Measurements from ENCODE around the gene CALB2. TPM values are rescaled to one million over a fixed set of nuclear protein-coding genes. Genes with fewer than 3 reads are reported as not detected.

Gene CALB2
- total RNA-seq, 1 donor = 1.1 TPM

DNA sequence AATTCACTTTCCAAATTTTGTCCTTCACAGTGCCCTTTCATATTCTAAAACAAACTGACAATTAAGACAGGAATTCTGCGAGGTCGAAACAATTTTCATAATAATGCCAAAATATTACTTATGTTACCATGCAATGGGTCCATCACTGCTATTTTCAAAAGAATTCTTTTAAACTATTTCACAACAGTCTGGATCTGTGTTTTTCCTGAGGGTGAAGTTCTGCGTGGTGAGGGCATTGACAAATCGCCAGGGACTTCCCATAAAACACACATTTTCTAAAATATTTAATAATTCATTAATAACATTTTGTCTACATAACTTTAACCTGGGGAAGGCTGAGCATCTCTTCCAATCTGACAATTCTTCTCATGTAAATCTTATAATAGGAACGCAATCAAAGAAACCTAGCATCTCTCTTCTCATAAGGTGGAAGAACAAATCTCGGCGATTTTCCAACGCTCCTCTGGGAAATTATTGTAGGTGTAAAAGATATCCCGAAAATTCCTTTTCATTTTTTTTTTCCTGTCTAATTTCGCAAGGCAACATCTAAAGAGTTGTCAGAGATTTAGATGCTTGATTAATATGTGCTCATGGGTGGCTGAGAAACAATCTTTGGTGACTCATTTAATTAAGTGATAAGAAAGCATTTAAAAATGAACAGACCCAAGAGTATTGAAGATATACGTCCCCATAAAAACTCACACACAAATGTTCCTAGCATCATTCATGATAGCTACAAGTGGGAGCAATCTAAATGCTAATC, 41.5 kb downstream of the CALB2 start:
- no peak overlapping the region for H3K4me3 ChIP-seq (ENCODE audit: insufficient read depth, low read length)
- no peaks in the 10 kb centered on the region for H4K20me1 ChIP-seq (ENCODE audit: insufficient read depth, low read length)
- DNase-seq (ENCODE audit: insufficient read length, low spot score, missing footprints) = no peak
- H3K27ac ChIP-seq (ENCODE audit: low read depth, low read length) = no peak overlapping the region
- H3K9me3 ChIP-seq (ENCODE audit: low read depth, low read length) = peaks cover 3% of the 10 kb centered on the region
- H2AFZ ChIP-seq (ENCODE audit: low read length) = no peak overlapping the region
- H3K79me2 ChIP-seq (ENCODE audit: insufficient read depth, low read length) = no peaks in the 10 kb centered on the region
- no peaks in the 10 kb centered on the region for H3K27me3 ChIP-seq (ENCODE audit: insufficient read depth, low read length)
- H3K4me1 ChIP-seq (ENCODE audit: insufficient read depth, low read length) = no peaks in the 10 kb centered on the region
- H3K4me2 ChIP-seq (ENCODE audit: insufficient read depth, low read length) = no peak overlapping the region
- no peaks in the 10 kb centered on the region for H3K36me3 ChIP-seq (ENCODE audit: insufficient read depth, low read length)
- TF ChIP-seq, protein P1, sequence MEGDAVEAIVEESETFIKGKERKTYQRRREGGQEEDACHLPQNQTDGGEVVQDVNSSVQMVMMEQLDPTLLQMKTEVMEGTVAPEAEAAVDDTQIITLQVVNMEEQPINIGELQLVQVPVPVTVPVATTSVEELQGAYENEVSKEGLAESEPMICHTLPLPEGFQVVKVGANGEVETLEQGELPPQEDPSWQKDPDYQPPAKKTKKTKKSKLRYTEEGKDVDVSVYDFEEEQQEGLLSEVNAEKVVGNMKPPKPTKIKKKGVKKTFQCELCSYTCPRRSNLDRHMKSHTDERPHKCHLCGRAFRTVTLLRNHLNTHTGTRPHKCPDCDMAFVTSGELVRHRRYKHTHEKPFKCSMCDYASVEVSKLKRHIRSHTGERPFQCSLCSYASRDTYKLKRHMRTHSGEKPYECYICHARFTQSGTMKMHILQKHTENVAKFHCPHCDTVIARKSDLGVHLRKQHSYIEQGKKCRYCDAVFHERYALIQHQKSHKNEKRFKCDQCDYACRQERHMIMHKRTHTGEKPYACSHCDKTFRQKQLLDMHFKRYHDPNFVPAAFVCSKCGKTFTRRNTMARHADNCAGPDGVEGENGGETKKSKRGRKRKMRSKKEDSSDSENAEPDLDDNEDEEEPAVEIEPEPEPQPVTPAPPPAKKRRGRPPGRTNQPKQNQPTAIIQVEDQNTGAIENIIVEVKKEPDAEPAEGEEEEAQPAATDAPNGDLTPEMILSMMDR (IDR thresholded peaks at IDR 0.05; ENCODE audit: extremely low read depth, low read depth, low read length) = no peak

DNA sequence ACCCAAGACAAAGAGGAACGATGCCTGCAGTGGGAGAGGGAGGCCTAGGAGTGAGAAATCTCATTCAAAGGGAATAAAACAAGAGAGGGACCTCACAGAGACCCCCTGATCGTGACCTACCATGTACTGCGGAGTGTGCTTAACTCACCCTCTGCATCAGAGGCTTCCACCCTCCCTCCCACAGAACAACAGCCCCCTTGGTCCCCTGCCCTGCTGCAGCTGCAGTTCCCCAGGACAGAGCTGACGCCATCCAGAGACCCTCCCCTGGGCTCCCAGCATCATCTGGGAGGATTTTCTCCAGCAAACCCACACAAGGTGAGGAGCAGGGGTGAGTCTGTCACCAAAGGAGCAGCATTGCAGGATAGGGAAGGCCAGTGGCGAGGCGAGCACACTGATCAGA, 43.5 kb downstream of the CALB2 start:
- H2AFZ ChIP-seq (ENCODE audit: low read length) = no peak overlapping the region
- DNase-seq (ENCODE audit: insufficient read length, low spot score, missing footprints) = peak; percentile 65
- H3K36me3 ChIP-seq (ENCODE audit: insufficient read depth, low read length) = no peaks in the 10 kb centered on the region
- H3K4me2 ChIP-seq (ENCODE audit: insufficient read depth, low read length) = no peak overlapping the region
- no peaks in the 10 kb centered on the region for H3K79me2 ChIP-seq (ENCODE audit: insufficient read depth, low read length)
- no peak overlapping the region for H3K27ac ChIP-seq (ENCODE audit: low read depth, low read length)
- H4K20me1 ChIP-seq (ENCODE audit: insufficient read depth, low read length) = no peaks in the 10 kb centered on the region
- H3K4me1 ChIP-seq (ENCODE audit: insufficient read depth, low read length) = no peaks in the 10 kb centered on the region
- H3K27me3 ChIP-seq (ENCODE audit: insufficient read depth, low read length) = no peaks in the 10 kb centered on the region
- peaks cover 3% of the 10 kb centered on the region for H3K9me3 ChIP-seq (ENCODE audit: low read depth, low read length)
- TF ChIP-seq, protein P1 (IDR thresholded peaks at IDR 0.05; ENCODE audit: extremely low read depth, low read depth, low read length) = no peak
- no peak overlapping the region for H3K4me3 ChIP-seq (ENCODE audit: insufficient read depth, low read length)

DNA sequence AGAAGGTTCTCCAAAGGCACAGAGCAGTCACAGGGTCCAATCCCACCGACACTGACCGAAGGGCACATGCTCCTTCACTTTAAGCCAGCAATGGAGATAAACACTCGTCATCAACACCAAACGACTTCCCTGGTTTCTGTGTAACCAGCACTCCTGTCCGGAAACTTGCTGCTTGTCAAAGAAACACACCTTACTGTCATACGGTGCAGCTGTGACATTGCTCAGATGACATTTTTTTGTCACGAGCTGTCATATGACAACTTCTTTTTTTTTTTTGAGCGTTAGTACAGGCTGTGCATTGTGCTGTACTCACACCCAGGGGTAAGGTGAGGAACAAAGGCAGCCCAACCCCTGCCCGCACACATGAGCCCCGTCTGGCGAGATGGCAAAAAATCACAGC, 44.2 kb downstream of the CALB2 start:
- H2AFZ ChIP-seq (ENCODE audit: low read length) = no peak overlapping the region
- H3K27me3 ChIP-seq (ENCODE audit: insufficient read depth, low read length) = no peaks in the 10 kb centered on the region
- DNase-seq (ENCODE audit: insufficient read length, low spot score, missing footprints) = no peak
- no peaks in the 10 kb centered on the region for H3K36me3 ChIP-seq (ENCODE audit: insufficient read depth, low read length)
- TF ChIP-seq, protein P1 (IDR thresholded peaks at IDR 0.05; ENCODE audit: extremely low read depth, low read depth, low read length) = no peak
- no peak overlapping the region for H3K27ac ChIP-seq (ENCODE audit: low read depth, low read length)
- no peak overlapping the region for H3K4me2 ChIP-seq (ENCODE audit: insufficient read depth, low read length)
- H4K20me1 ChIP-seq (ENCODE audit: insufficient read depth, low read length) = no peaks in the 10 kb centered on the region
- H3K4me3 ChIP-seq (ENCODE audit: insufficient read depth, low read length) = no peak overlapping the region
- no peaks in the 10 kb centered on the region for H3K79me2 ChIP-seq (ENCODE audit: insufficient read depth, low read length)
- no peaks in the 10 kb centered on the region for H3K4me1 ChIP-seq (ENCODE audit: insufficient read depth, low read length)
- H3K9me3 ChIP-seq (ENCODE audit: low read depth, low read length) = peaks cover 3% of the 10 kb centered on the region

DNA sequence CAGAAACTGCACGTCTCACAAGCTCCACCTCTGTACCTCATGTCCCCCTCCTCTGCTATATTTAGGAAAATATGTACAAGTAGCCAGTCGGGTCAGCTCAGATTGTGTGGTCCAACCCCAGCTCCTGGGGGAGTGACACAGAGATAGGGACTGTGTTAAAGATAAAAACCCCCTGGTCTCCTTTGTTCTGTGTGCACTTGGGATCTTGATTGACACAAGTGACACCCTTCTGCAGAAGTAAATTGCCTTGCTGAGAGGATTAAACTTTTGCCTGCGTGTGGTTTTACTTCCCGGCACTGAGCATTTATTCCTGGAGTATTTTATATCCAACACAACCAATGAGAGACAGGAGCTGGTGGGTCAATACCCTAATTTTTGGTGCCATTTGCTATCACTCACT, 45.8 kb downstream of the CALB2 start:
- Histone ChIP-seq H3K4me3 (ENCODE audit: insufficient read depth, low read length) (no peak overlapping the region), H3K27me3 (ENCODE audit: insufficient read depth, low read length) (peaks cover 7% of the 10 kb centered on the region), H3K79me2 (ENCODE audit: insufficient read depth, low read length) (no peaks in the 10 kb centered on the region), H3K27ac (ENCODE audit: low read depth, low read length) (no peak overlapping the region), H2AFZ (ENCODE audit: low read length) (no peak overlapping the region), H3K4me2 (ENCODE audit: insufficient read depth, low read length) (no peak overlapping the region), H3K9me3 (ENCODE audit: low read depth, low read length) (peaks cover 3% of the 10 kb centered on the region), H3K4me1 (ENCODE audit: insufficient read depth, low read length) (no peaks in the 10 kb centered on the region), H4K20me1 (ENCODE audit: insufficient read depth, low read length) (no peaks in the 10 kb centered on the region), H3K36me3 (ENCODE audit: insufficient read depth, low read length) (no peaks in the 10 kb centered on the region)
- no peak for DNase-seq (ENCODE audit: insufficient read length, low spot score, missing footprints)
- TF ChIP-seq, protein P1 (IDR thresholded peaks at IDR 0.05; ENCODE audit: extremely low read depth, low read depth, low read length) = no peak
